WERI-Rb-1 (cell line): ENCODE data around the gene NOP10.

Source experiments
- DNase-seq: peaks from one replicate; pipeline ENCODE4 v3.0.0-alpha.2; 2020
- H3K27ac ChIP-seq: fragments of 250-450 bp; sonication (Bioruptor Pico); 2 replicates; pipeline ENCODE4 v1.5.1; 2020; ENCODE audit warnings: mild to moderate bottlenecking, moderate library complexity
- H3K27me3 ChIP-seq: fragments of 250-450 bp; sonication (Bioruptor Pico); 2 replicates; pipeline ENCODE4 v1.5.1; 2021; ENCODE audit warnings: mild to moderate bottlenecking, low read depth, moderate library complexity; ENCODE audit not compliant: insufficient read depth, severe bottlenecking
- H3K36me3 ChIP-seq: fragments of 250-450 bp; sonication (Bioruptor Pico); 2 replicates; pipeline ENCODE4 v1.5.1; 2020; ENCODE audit warnings: mild to moderate bottlenecking, moderate library complexity
- H3K4me3 ChIP-seq: 2 replicates; pipeline ENCODE4 v1.5.1; 2011; ENCODE audit warnings: low read depth, mild to moderate bottlenecking, control low read depth, low read length
- H3K9me3 ChIP-seq: fragments of 250-450 bp; sonication (Bioruptor Pico); 2 replicates; pipeline ENCODE4 v1.5.1; 2021; ENCODE audit warnings: mild to moderate bottlenecking, moderate library complexity; ENCODE audit not compliant: severe bottlenecking
- TF ChIP-seq, protein P1 (sequence below): IDR thresholded peaks from 2 replicates; pipeline ENCODE4 v1.5.1; 2011; ENCODE audit warnings: low read depth, mild to moderate bottlenecking, control low read depth, inconsistent platforms, low read length

Gene NOP10

DNA sequence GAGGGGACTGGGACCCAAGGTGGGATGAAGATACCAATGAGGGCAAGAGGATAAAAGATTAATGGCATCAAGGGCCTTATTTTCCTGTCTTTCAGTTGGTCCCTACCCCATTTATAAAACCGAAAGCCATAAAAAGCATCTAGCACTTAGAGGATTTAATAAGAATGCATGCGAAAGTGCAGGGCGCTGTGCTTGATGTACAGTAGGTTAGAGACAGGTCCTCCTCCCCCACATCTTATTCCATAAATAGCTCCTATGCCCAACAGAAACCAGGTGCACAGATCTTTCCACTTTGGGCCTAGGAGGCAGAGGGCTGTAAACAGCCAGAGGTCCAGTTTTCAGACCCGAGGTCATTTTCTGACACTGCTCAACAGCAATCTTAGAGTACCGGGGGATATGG lies 22.9 kb upstream of the NOP10 start:
- DNase-seq = no peak
- no peak overlapping the region; the same call in 1 of the 2 replicates for H3K27ac ChIP-seq
- H3K36me3 ChIP-seq = no peaks in the 10 kb centered on the region
- peak overlapping the region; percentile 60 for H3K4me3 ChIP-seq
- H3K27me3 ChIP-seq = no peaks in the 10 kb centered on the region
- H3K9me3 ChIP-seq = no peaks in the 10 kb centered on the region
- TF ChIP-seq, protein P1, sequence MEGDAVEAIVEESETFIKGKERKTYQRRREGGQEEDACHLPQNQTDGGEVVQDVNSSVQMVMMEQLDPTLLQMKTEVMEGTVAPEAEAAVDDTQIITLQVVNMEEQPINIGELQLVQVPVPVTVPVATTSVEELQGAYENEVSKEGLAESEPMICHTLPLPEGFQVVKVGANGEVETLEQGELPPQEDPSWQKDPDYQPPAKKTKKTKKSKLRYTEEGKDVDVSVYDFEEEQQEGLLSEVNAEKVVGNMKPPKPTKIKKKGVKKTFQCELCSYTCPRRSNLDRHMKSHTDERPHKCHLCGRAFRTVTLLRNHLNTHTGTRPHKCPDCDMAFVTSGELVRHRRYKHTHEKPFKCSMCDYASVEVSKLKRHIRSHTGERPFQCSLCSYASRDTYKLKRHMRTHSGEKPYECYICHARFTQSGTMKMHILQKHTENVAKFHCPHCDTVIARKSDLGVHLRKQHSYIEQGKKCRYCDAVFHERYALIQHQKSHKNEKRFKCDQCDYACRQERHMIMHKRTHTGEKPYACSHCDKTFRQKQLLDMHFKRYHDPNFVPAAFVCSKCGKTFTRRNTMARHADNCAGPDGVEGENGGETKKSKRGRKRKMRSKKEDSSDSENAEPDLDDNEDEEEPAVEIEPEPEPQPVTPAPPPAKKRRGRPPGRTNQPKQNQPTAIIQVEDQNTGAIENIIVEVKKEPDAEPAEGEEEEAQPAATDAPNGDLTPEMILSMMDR = no peak

DNA sequence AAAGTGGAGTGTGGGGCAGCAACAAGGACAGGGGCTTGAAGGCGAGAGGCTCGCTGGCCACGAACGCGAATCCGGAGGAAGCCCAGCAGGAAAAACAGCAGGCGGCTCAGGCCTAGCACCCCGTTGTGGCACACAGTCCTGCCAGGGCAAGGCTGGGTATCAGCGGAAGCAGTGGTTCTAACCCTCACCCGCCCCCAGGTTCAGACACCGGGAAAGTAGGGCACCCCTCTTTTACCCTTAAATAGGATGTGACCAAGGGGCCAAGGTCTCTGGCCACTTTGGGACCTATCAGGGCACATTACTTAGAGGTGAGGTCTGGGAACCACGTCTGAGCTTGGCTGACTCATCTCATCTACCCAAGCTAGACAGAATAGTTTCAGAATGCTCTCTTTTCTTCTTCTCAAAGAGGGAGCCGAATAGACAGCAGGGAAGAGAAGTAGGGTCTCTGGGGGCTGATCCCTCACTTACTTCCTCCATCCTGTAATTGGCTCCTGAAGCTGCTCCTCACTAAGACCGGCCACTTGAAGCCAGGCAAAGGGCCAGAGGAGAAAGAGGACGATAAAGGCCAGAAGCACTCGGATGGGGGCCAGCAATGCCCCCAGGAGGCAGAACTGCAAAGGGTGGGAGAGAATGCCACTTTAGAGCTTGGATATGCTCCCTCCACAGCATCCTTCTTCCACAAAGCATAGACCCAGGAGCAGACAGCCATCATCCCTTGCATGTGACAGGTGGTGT lies 22.3 kb upstream of the NOP10 start:
- DNase-seq = no peak
- TF ChIP-seq, protein P1 = no peak
- Histone ChIP-seq H3K27me3 (no peaks in the 10 kb centered on the region), H3K36me3 (no peaks in the 10 kb centered on the region), H3K4me3 (no peak overlapping the region), H3K27ac (no peak overlapping the region), H3K9me3 (no peaks in the 10 kb centered on the region)

DNA sequence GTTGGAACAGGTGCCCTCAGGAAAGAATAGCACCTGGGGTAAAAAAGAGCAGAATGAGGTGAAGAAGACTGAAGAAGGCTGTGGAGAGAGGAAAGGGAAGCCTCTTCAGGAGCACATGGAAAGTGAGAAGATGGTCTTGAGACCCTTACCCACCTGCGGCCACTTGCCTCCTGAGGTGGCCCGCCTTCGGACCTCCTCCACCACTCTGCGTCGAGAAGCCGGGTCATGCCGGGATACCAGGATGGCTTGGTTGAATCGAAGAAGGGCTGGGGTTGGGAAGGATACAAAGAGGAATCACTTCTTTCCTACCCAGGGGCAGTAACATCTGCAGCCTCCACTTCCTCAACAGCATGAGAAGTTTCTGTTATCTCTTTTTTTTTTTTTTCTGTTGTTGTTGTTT lies 21.1 kb upstream of the NOP10 start:
- H3K27ac ChIP-seq = no peak overlapping the region
- no peak overlapping the region for H3K4me3 ChIP-seq
- H3K36me3 ChIP-seq = no peaks in the 10 kb centered on the region
- H3K27me3 ChIP-seq = no peaks in the 10 kb centered on the region
- H3K9me3 ChIP-seq = no peaks in the 10 kb centered on the region
- no peak for DNase-seq
- TF ChIP-seq, protein P1 = no peak

DNA sequence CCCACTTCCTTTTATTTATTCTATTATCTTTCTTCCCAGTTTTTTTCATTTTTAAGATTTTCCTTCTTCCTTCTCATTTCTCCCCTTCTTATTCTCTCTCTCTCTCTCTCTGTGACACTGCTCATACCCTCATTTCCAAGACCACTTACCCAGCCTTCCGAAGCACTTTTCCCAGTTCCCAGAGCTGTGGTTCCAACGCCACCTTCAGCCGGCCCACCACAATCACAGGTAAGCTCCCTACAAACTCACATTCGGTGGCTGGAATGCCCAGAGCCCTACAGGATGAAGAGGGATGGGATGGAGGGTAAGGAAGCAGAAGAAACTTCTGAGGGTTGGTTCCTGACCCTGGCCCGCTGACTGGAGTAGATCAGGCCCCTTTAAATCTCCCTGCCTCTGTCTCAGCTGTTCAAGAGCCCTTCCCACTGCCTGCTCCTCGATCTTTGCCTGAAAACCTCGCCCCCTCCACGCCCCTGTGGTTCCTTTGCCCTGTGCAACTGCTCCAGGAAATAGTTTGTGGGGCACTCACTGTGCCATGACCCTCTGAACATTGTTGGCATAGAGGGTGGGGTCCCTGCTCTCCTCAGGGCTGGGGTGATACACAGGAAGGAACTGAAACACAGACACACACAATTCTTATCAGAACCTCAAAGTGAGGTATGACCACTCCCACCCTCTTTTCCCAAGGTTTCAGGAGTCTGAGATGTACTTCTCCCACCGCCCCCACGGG lies 19.3 kb upstream of the NOP10 start:
- Histone ChIP-seq H3K27me3 (no peaks in the 10 kb centered on the region), H3K36me3 (no peaks in the 10 kb centered on the region), H3K4me3 (no peak overlapping the region), H3K9me3 (no peaks in the 10 kb centered on the region), H3K27ac (no peak overlapping the region)
- no peak for DNase-seq
- TF ChIP-seq, protein P1 = 0 out of 2 replicates have a peak, but pooled peaks have one; percentile 8

DNA sequence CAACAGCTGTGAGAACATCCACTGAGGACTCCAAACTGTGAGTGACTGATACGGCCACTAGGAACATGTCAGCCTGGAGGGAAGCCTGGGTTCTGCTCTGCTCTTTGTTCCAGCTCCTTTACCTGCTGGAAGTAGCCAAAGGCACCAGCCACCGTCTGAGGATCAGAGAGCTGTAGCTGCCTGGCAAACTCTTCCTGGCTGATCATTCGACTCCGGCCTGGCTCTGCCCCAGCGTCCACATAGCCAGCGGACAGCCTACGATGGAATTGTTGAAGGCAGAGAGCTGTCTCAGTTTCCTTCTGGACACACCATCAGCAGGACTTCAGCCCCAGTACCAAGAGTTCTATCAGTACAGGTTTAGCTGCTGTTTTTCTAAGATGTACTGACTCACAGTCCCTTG lies 18.3 kb upstream of the NOP10 start:
- Histone ChIP-seq H3K4me3 (no peak overlapping the region), H3K9me3 (no peaks in the 10 kb centered on the region), H3K27me3 (no peaks in the 10 kb centered on the region), H3K27ac (no peak overlapping the region), H3K36me3 (no peaks in the 10 kb centered on the region)
- no peak for DNase-seq
- TF ChIP-seq, protein P1 = no peak
